Superior temporal gyrus (tissue), 1 donor: ENCODE data around the gene NDOR1.

Experiments
- DNase-seq: peaks from one replicate; pipeline ENCODE4 v3.0.0-alpha.2; 2016; ENCODE audit errors: extremely low spot score

Gene NDOR1

DNA sequence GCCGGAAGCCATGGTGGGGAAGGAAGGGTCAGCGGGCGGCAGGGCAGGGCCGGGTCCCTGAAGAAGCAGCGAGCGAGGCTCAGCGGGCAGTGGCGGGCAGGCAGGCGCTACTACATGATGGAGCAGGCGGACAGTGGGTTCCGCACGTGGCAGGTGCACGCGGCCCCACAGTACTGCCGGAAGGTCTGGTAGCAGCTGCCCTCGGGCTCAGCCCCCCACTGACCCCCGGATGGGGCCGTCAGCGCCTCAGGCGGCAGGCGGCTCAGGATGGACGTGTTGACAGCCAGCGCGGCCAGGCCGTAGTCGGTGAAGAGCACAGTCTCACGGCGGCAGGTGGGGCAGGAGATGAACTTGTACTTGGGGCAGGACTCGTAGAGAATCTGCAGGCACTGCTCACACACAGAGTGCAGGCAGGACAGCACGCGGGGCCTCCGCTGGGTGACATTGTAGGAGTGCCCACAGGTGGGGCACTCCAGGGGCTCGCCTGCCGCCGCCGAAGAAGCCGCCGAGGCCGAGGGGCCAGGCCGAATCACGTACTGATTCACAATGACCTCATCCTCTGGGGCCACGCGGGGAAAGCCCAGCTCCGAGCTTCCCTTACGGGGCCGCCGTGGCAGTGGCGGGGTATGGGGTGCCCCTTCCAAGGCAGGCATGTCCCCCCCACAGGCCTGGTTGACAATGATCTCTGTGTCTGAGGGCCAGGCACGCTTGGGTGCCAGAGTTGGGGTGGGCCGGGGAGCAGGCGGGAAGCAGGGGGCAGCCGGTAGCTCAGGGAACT lies 15.0 kb downstream of the NDOR1 start:
- DNase-seq: no peak

DNA sequence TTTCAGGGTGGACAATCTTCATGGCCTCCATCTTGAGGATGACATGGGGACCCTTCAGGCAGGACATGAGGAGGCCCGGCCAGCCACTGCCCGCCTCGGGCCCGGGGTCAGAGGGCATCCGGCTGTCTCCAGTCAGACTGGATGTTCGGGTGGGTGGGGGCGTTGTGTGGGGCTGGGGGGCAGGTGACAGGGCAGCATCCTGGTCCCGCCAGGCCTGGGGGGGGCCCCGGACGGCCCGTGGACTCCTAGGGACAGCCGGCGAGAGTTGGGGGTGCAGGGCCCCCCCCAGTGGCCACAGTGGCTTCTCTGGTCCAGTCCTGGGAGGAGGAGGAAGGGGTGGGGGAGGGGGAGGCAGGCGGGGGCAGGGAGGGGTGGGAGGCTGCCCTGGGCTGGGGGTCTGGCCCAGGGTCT lies 15.6 kb downstream of the NDOR1 start:
- DNase-seq: no peak

DNA sequence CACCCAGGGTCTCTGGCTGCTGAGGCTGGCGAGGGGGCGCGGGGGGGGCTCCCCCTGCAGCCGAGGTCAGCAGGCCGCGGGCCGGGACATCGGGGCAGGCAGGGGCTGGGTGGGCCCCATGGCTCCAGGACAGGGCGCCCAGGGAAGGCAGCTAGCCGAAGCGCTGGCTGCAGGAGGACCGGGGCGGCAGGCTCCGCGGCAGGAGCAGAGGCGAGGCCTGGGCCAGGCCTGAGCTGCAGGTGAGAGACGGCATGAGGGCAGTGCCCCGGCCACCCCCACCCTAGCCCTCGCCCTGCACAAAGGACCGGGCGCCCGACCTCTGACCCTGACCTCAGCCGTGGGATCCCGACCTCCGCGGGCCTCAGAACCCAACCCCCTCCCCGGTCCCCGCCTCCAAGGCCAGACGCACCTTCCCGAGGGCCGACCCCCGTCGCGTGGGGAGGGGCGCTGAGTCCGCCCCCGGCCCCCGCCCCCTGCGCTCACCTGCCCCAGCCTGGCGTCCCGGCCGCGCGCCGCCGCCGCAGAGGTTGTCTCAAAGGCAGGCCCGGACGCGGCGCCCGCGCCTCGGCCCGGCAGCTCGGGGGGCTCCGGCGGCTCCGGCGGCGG lies 16.1 kb downstream of the NDOR1 start:
- no peak for DNase-seq

DNA sequence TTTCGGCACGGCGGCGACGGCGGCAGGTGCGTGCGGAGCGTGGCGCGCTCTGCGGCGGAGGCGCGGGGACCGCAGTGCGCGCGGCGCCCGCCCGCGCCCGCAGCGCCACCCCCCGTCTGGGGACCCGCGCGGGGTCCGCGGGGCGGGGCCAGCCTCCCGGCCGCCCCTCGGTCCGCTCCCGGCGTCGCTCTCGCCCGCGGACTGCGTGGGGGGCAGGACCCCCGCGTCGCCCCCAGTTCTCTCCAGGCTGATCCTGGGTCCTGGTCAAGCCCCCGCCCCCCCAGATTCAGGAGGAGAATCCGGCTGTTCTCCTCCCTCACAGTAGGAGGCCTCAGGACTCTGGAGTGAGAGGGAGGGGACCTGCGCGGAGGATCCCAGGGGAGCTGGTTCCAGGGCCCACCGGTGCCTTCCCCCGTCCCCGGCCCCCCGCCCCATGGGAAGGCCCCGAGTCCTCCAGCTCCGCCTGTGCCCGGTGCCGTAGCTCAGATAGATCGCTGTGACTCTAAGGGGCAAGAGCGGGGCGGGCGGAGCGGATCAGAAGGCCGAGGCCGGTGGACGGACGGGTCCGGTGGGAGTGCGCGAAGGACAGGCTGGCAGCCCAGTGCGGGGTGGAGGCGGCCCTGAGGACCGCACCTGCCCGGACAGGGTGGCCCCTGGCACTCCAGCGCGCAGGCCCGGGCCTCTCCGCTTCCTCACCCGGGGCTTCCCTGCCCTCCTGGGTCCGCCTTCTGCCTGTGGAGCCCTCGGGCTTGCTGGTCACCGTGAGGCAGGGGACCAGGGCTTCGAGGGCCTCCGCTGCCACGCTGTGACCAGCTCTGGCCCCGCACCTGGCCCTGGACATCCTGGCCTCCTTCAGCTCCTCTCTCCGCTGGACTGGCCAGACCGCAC lies 16.9 kb downstream of the NDOR1 start, which contains the start of gene RNF208:
TSS of gene RNF208 (minus strand) at position 51 of the 888 bp plus-strand sequence. CDS start 1,028 bp downstream, outside the sequence.
- no peak for DNase-seq

DNA sequence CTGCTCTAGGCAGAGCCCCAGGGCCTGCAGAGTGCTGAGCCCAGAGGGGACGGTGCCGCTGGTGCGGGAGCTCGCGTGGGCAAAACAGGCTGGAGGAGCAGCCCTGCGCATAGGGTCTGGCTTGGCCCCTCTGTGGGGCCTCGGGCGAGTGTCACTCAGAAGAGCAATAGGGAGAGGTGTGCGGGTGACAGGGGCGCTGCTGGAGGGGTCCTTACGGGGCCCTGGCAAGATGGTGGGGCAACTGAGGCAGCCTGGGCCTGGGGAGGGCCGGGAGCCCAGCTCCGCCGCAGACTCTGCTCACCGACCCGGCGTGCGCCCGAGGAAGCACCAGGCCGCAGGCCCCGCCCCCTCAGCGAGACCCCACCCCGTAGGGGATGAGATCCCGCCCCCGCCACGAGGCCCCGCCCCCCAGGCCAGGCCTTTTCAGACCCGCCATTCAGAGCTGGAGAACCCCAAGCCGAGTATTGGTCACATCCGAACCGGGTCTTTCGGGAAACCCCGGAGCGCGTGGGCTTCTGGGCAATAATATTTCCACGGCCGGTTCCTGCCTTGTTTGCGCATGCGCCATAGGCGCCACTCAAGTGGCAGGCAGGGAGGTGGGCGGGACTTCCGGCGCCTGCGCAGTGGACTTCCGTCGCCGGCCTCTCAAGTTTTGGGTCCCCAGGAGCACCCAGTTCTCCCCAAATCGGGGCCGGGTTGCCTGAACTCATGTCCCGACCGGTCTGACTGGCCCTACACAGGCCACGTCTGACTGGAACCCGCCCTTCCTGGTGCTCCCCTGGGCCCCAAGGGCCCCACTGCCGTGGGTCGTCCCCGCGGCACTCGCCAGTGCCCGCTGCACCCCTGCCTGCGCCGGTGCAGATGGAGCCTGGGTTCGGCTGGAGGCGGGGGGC lies 17.8 kb downstream of the NDOR1 start:
- DNase-seq: peak; percentile 98

DNA sequence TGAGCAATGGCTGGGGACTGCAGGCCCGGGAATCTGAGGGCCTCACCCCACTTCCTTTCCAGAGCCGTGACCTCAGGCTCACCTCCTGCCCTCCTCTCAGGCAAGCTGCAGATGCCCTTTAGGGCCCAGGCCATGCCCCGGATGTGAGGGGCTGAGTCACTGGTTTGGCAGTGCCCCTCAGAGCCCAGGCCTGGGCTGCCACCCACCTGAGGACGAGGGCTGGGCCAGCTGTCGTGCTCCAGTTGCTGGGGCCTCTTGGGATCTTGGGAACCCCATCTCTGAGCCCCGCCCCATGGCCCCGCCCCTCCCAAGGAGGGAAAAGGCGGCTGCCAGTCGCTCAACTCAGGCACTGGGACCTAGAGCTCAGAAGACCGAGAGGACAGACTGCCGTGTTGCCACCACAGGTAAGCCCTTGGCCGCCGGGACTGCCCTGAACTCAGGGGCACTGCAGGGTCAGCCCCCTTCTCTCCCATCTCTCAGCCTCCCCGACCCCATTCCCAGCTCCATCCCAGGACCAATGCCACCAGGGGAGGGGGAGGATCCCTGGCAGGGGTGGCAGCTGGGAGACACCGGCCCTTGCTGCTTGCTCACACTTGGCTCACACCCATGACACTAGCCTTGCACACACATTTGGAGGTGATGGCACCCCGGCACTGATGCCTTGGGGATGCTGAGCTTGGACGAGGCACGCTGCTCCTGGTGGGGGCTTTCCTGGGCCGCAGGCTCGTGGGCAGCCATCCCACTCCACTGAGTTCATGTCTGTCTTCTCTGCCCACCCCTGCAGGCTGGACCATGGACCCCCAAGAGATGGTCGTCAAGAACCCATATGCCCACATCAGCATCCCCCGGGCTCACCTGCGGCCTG lies 19.6 kb downstream of the NDOR1 start, which contains the start of gene CYSRT1:
TSS of gene CYSRT1 (plus strand) at position 345 of the 865 bp plus-strand sequence. CDS start at position 793, 448 bp downstream.
- no peak for DNase-seq

DNA sequence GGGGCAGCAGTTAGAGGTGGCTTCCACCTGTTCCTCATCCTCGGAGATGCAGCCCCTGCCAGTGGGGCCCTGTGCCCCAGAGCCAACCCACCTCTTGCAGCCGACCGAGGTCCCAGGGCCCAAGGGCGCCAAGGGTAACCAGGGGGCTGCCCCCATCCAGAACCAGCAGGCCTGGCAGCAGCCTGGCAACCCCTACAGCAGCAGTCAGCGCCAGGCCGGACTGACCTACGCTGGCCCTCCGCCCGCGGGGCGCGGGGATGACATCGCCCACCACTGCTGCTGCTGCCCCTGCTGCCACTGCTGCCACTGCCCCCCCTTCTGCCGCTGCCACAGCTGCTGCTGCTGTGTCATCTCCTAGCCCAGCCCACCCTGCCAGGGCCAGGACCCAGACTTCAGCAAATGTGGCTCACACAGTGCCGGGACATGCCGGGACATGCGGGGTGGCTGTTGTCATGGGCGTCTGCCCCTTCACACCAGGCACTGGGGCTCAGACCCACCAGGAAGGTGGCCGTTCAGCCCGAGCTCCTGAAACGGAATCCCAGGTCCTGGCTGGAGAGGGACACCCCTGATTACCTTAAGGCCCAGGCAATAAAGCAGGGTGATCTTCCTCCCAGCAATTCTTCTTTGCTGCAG lies 20.3 kb downstream of the NDOR1 start:
- DNase-seq: no peak

DNA sequence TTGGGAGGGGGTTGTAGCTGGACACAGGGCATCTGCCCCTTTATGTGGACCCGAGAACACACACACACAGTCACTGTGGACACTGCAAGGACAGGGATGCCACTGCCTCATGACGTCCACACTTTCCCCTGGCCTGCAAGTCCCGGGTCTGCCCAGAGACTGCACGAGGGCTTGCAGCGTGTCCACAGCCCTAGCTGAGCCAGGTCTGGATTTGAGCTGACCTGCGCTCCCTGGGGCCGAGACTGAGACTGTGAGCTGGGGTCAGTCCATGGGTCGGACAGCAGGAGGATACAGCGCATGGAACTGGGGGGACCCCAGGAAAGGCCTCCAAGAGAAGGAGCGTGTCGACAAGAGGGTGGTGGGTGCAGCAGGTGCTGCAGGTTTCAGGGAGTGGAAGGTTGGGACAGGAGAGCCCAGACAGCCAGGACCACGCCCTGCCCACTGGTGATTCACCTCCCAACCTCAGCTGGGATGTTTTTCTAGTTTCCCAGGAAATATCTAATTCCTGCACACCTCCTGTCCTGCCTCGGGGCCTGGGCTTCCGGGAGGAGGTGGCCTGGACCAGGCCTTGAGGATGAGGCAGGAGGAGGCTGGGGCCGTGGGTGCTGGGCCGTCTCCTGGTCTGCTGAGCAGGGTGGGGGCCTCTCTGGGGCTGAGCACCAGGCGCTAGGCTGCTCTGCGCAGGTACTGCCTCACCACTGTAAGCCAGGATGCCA lies 21.0 kb downstream of the NDOR1 start:
- no peak for DNase-seq

DNA sequence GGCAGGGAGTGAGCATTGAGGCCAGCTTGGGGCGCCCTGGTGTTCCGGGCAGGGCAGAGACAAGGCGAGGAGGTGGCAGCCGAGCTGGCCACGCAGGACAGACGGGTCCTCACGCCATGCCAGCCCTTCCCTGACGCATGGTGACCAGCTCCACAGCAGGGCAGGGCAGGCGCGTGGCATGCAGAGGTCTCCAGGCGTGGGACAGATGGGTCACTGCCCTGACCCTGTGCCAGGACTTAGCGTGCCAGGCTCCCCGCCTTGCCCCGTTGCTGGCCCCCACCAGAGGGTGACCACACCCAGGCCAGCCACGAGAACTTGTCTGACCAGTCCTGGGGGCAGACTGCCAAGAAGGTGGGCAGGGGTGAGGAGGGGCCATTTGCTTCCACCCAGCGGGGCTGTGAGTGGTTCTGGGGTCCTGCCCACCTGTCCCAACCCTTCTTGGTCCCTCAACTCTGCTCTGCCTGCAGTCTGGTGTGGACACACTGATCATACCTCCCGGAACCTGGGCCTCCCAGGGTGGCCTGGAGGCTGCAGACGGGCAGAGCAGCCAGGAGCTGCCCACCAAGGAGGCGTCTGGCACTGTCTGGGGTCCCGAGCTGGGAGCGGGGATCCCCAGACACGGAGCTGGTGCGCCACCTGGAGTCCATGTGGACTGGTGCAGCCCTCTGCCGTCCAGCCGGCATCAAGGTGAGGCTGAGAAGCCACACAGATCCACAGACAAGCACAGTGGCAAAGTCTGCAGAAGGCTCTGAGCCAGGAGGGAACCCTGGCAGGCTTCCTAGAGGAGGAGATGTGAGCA lies 21.8 kb downstream of the NDOR1 start, which contains the start of gene RNF224:
TSS of gene RNF224 (plus strand) at position 449 of the 799 bp plus-strand sequence. CDS start 834 bp downstream, outside the sequence.
- DNase-seq: peak; percentile 72

DNA sequence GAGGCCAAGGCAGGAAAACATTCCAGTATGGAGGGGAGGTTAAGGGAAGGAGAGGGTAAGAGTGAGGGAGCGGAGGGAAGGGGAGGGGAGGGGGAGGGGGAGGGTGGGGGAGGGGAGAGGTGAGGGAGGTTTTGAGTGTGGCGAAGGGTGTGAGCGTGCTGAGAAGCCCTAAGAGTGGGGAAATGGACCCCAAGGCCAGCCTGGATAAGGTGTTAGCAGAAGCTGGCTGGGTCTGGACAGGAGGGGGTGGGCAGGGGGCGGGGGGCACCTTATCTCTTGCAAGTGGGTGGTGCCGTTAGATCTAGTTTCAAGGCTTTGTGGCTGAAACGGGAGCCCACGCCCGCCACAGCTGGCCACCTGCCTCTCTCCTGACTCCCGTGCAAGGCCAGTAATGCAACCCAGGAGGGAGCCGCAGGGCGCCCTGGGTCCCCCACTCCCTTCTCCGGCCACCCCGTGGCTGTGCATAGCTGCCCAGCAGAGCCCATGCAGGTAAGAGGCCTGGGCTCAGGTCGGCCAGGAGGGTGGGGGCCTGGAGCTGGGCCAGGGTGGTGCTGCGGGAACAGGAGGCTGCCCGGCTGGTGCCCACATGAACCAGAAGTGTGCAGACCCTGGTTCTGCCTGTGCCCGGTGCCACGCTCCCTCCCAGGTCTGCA lies 22.5 kb downstream of the NDOR1 start:
- DNase-seq: no peak

DNA sequence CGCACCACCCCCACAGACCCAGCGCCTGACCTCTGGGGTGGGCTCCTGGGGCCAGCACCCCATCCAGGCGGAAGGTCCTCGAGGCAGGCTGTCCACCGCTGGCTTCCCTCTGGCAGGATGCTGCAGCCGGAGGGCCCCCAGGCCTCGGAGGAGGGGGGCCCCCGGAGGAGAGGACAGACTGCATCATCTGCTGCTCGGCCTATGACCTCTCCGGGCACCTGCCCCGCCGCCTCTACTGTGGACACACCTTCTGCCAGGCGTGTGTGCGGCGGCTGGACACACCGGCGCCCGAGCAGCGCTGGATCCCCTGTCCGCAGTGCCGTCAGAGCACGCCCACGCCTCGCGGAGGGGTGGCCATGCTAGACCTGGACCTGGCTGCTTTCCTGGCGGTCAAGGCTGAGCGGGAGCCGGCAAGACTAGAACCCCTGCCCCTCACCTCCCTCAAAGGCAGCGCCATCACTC lies 23.0 kb downstream of the NDOR1 start:
- no peak for DNase-seq

DNA sequence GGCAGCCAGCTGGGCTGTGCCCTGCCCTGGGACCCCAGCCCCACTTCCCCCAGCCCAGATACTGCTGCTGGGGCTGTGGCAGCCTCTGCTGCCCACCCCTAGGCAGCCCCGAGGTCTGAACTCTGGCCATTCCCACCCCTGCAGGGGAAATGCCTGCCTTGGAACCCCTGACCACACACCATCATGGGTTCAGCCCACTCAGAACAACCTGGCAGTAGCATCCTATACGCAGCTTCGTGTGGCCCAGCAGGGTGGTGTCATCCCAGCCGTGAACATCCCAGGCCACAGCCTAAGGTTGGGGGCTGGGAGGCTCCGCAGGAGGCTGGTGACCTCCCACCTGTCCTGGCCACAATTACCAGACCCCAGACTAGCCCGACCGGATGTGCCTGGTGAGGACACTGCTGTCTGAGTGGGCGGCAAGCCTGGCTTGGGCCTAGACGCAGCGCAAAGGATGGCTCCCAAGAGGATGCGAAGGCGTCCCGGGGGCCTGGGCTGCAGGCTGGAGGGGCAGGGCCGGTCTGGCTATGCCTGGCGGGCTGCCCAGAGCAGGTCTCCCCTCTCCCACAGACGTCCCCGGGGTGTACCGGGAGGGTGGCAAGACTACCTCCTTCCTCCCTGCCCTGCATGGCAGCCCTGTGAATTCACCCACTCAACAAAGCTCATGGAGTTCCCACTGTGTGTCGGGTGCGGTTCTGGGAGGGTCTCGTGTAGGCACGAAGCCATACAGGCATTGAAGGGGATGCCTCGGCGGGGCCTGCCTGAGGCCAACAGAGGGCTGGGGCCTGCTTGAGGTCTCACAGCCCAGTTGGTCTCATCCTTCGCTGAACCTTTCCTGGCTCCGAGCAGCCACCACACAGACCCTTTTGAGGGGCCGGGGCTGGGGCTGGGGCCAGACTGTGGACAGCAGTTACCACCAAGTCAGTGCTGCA lies 23.7 kb downstream of the NDOR1 start:
- DNase-seq: no peak

DNA sequence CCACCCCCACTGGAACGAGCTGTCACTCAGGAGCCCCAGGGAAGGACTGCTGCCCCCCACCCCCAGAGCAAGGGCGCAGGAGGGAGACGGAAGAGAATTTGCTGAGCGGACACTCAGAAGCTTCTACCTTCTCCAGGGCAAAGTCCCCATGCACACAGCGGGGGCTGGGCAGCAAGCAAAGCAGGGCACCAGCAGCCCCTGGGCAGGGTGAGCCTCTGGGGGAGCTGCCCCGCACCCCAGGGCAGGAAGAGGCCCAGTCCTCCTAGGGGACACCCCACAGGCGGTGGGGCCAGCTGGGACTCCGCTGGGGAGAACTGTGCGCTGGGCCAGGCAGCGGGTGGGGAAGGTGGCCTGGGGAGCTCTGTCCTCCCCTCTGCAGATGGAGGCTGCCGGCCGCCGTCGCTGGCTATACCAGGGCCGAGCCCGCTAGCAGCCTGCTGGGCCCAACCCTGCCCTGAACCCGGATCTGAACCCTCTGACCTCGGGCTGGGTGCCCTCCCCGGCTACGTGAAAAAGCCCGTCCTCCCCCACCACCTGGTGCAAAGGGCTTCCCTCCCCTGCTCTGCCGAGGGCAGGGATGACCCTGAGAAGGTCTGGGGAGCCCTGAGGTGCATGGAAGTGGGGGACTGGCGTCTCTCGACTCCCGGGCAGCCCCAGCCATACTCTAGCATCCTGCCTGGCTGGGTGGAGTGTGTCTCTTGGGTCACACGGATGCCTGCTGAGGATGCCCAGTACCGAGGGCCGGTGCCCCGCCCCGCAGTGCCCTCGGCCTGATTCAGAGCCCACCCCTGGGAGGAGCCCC lies 24.6 kb downstream of the NDOR1 start:
- DNase-seq: no peak

DNA sequence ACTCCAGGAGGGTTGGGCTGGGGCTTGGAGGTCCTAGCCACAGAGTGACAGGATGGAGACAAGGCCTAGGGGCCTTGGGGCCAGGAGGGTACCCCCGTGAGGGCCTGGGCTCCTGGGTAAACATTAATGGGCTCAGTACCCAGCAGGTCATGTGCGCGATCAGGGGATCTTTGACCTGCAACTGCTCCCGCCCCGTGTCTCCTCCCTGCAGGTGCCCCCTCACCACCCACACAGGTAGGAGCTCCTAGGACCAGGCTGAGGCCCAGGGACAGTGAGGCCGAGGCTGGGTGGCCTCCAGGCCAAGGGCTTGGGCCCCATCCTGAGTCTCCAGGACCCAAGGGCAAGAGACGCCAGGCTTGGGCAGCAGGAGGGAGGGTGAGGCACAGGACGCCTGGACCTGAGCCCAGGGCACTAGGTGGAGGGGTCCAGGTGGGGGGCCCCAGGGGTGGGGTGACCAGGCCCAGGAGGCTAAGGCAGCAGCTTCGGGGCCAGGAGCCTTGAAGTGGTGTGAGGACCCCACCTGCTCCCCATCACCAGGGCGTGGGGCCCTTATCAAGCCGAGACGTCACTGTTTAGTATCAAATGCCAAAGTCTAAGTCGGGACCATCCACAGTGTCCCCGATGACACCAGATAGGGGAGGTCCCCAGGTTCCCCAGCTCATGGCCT lies 25.3 kb downstream of the NDOR1 start, which contains the start of gene SLC34A3:
TSS of gene SLC34A3 (plus strand) at position 197 of the 667 bp plus-strand sequence. CDS start 802 bp downstream, outside the sequence.
- DNase-seq: no peak
